ENCODE results near the gene MCF2L2.

- no peak for TF ChIP-seq ILF3 (IDR thresholded peaks at IDR 0.05; ENCODE audit: borderline replicate concordance)
- no peak for TF ChIP-seq CREB5 (CRISPR knock-in tag; IDR thresholded peaks at IDR 0.05)
- no peak for TF ChIP-seq TRIM28 (IDR thresholded peaks at IDR 0.05)
- TF ChIP-seq FOXA1 (IDR thresholded peaks at IDR 0.05; ENCODE audit: borderline replicate concordance), result no peak
- TF ChIP-seq CREB1 (IDR thresholded peaks at IDR 0.05), result no peak
- no peak for TF ChIP-seq CREB1 (CRISPR knock-in tag; IDR thresholded peaks at IDR 0.05)
- TF ChIP-seq SPI1 (IDR thresholded peaks at IDR 0.05; ENCODE audit: borderline replicate concordance, low read depth, low read length), result no peak
- TF ChIP-seq FOS (IDR thresholded peaks at IDR 0.05; ENCODE audit: extremely low read depth, insufficient read length), result no peak
- no peak for TF ChIP-seq EP300 (IDR thresholded peaks at IDR 0.05; ENCODE audit: low read length)
- no peak for TF ChIP-seq CTCF (IDR thresholded peaks at IDR 0.05 in 2 of 3, conservative IDR thresholded peaks at IDR 0.05 in 1 of 3; ENCODE audit: insufficient read depth in 2 of 3, low read depth in 1 of 3, low read length in 3 of 3)
- no peak for TF ChIP-seq SNAPC5 (CRISPR knock-in tag; IDR thresholded peaks at IDR 0.05)
These were observed 267.8 kb downstream of the MCF2L2 start for GRCh38 chr3:183160616-183161015.
